GM12801 (cell line): ENCODE results near the gene SP100.

ENCODE experiments used
- CTCF ChIP-seq: IDR thresholded peaks from one replicate; pipeline ENCODE4 v1.5.1; 2011; ENCODE audit warnings: control low read depth; ENCODE audit not compliant: insufficient read length; ENCODE audit errors: extremely low read depth

Gene SP100

GRCh38 chr2:230416061-230416721 is at the start of gene SP100:
SP100 (plus strand) TSS chr2:230416201; CDS start chr2:230416297, 96 bp downstream.
- TF ChIP-seq CTCF: no peak

- no peak for TF ChIP-seq CTCF
These were observed 33.9 kb upstream of the SP100 start for GRCh38 chr2:230382108-230382507.

- TF ChIP-seq CTCF: no peak
These were observed 32.5 kb upstream of the SP100 start for GRCh38 chr2:230383453-230383852.

- TF ChIP-seq CTCF: no peak
These were observed 31.0 kb upstream of the SP100 start for GRCh38 chr2:230384986-230385385.

GRCh38 chr2:230394301-230394700 is 21.7 kb upstream of the SP100 start:
- TF ChIP-seq CTCF: no peak

- TF ChIP-seq CTCF: no peak
These were observed 16.0 kb upstream of the SP100 start for GRCh38 chr2:230400041-230400440.

GRCh38 chr2:230400454-230400853 is 15.5 kb upstream of the SP100 start:
- no peak for TF ChIP-seq CTCF

- no peak for TF ChIP-seq CTCF
These were observed 12.3 kb upstream of the SP100 start for GRCh38 chr2:230403746-230404145.
